Astrocyte (in vitro differentiated cells and primary cell): ENCODE measurements around the gene FAM174C. TPM values are rescaled to one million over a fixed set of nuclear protein-coding genes. Genes with fewer than 3 reads are reported as not detected.

Experiments
- DNase-seq: peaks from one replicate; pipeline ENCODE4 v3.0.0-alpha.2; 2010; ENCODE audit warnings: low read depth
- FAIRE-seq: peaks from 2 replicates; lab custom pipeline; 2011; peaks lifted over from hg19 to GRCh38; lab: Jason Lieb, UNC
- H2AFZ ChIP-seq: 2 replicates; pipeline ENCODE4 v1.6.0; 2012; ENCODE audit warnings: low read depth, low read length, inconsistent platforms
- H3K27ac ChIP-seq: 2 replicates; pipeline ENCODE4 v1.5.1; 2011; ENCODE audit warnings: low read depth, low read length, inconsistent platforms
- H3K27me3 ChIP-seq: 2 replicates; pipeline ENCODE4 v1.6.0; 2011; ENCODE audit warnings: low read length, inconsistent platforms; ENCODE audit not compliant: insufficient read depth
- H3K36me3 ChIP-seq: 2 replicates; pipeline ENCODE4 v1.5.1; 2011; ENCODE audit warnings: low read length, inconsistent platforms; ENCODE audit not compliant: insufficient read depth
- H3K4me1 ChIP-seq: 2 replicates; pipeline ENCODE4 v1.5.1; 2011; ENCODE audit warnings: low read length, inconsistent platforms; ENCODE audit not compliant: insufficient read depth
- H3K4me2 ChIP-seq: 2 replicates; pipeline ENCODE4 v1.6.0; 2012; ENCODE audit warnings: low read length, inconsistent platforms
- H3K4me3 ChIP-seq: 2 replicates; pipeline ENCODE4 v1.5.1; 2011; ENCODE audit warnings: low read depth, mild to moderate bottlenecking, low read length, inconsistent platforms; ENCODE audit not compliant: insufficient read depth
- H3K79me2 ChIP-seq: 2 replicates; pipeline ENCODE4 v1.6.0; 2012; ENCODE audit warnings: mild to moderate bottlenecking, low read length, inconsistent platforms; ENCODE audit not compliant: insufficient read depth
- H3K9ac ChIP-seq: 2 replicates; pipeline ENCODE4 v1.6.0; 2012; ENCODE audit warnings: mild to moderate bottlenecking, low read length, inconsistent platforms
- H3K9me3 ChIP-seq: 2 replicates; pipeline ENCODE4 v1.5.1; 2012; ENCODE audit warnings: low read depth, mild to moderate bottlenecking, low read length, inconsistent platforms; ENCODE audit not compliant: insufficient read depth
- H4K20me1 ChIP-seq: 2 replicates; pipeline ENCODE4 v1.6.0; 2012; ENCODE audit warnings: low read length, inconsistent platforms; ENCODE audit not compliant: insufficient read depth
- H3K27ac Mint-ChIP-seq: one replicate; pipeline ENCODE4 v1.8.0; 2021; ENCODE audit warnings: mild to moderate bottlenecking, mixed read lengths; ENCODE audit not compliant: unreplicated experiment
- H3K27me3 Mint-ChIP-seq: one replicate; pipeline ENCODE4 v1.8.0; 2021; ENCODE audit warnings: low read depth, mixed read lengths; ENCODE audit not compliant: unreplicated experiment
- H3K36me3 Mint-ChIP-seq: one replicate; pipeline ENCODE4 v1.8.0; 2021; ENCODE audit warnings: low read depth, mixed read lengths; ENCODE audit not compliant: unreplicated experiment
- H3K4me1 Mint-ChIP-seq: one replicate; pipeline ENCODE4 v1.8.0; 2021; ENCODE audit warnings: low read depth, mixed read lengths; ENCODE audit not compliant: unreplicated experiment
- H3K4me3 Mint-ChIP-seq: one replicate; pipeline ENCODE4 v1.8.0; 2021; ENCODE audit warnings: mild to moderate bottlenecking, moderate library complexity, mixed read lengths; ENCODE audit not compliant: unreplicated experiment
- H3K9me3 Mint-ChIP-seq: one replicate; pipeline ENCODE4 v1.8.0; 2021; ENCODE audit warnings: mild to moderate bottlenecking, mixed read lengths; ENCODE audit not compliant: unreplicated experiment
- EZH2 ChIP-seq: IDR thresholded peaks from 2 replicates; pipeline ENCODE4 v1.6.1; 2012; ENCODE audit warnings: mild to moderate bottlenecking, low read length, inconsistent platforms; ENCODE audit not compliant: insufficient read depth
- total RNA-seq: library from RNA; stranded (reverse); gene quantifications from 2 replicates; pipeline ENCODE4 v1.2.1, GENCODE V29; 2021
- TF ChIP-seq, protein P1 (sequence below): IDR thresholded peaks from 2 replicates; pipeline ENCODE4 v1.5.1; 2011; ENCODE audit warnings: low read depth, mild to moderate bottlenecking, inconsistent platforms, low read length, moderate library complexity; ENCODE audit not compliant: insufficient read depth

FAM174C gene
- total RNA-seq, 1 donor from 2014 or later: 50.5 TPM

DNA sequence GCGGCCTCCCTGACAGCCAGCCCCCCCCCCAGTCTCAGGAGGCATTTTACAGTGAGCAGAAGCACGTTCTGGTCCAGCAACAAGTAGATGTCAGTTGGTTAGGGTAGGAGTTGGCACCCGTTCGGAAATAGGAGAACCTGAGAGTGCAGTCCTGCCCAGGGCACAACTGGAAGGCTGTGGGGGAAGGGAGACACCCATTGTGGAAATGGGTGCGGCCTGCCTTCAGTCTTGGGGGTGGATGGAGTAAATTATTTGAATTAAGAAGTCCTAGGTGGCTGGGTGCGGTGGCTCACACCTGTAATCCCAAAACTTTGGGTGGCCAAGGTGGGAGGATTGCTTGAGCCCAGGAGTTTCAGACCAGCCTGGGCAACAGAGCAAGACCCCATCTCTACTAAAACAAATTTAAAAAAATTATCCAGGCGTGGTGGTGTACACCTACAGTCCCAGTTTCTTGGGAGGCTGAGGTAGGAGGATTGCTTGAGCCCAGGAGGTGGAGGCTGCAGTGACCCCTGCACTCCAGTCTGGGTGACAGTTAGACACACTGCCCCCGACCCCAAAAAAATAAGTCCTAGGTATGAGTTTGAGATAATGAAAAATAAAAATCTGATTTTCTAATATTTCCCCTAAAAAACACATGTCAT lies 5.0 kb upstream of the FAM174C start:
- DNase-seq: no peak
- Histone ChIP-seq H3K9ac (peak overlapping the region; percentile 90), H3K27me3 (no peaks in the 10 kb centered on the region), H3K27ac (peak overlapping the region; percentile 91), H3K79me2 (peaks cover 54% of the 10 kb centered on the region), H3K4me2 (peak overlapping the region; percentile 97), H3K9me3 (no peaks in the 10 kb centered on the region), H3K36me3 (peaks cover 20% of the 10 kb centered on the region), H2AFZ (no peak overlapping the region), H3K4me1 (peaks cover 77% of the 10 kb centered on the region), H3K4me3 (peak overlapping the region; percentile 73), H4K20me1 (peaks cover 57% of the 10 kb centered on the region)
- TF ChIP-seq, protein P1, sequence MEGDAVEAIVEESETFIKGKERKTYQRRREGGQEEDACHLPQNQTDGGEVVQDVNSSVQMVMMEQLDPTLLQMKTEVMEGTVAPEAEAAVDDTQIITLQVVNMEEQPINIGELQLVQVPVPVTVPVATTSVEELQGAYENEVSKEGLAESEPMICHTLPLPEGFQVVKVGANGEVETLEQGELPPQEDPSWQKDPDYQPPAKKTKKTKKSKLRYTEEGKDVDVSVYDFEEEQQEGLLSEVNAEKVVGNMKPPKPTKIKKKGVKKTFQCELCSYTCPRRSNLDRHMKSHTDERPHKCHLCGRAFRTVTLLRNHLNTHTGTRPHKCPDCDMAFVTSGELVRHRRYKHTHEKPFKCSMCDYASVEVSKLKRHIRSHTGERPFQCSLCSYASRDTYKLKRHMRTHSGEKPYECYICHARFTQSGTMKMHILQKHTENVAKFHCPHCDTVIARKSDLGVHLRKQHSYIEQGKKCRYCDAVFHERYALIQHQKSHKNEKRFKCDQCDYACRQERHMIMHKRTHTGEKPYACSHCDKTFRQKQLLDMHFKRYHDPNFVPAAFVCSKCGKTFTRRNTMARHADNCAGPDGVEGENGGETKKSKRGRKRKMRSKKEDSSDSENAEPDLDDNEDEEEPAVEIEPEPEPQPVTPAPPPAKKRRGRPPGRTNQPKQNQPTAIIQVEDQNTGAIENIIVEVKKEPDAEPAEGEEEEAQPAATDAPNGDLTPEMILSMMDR: no peak
- no peak for TF ChIP-seq EZH2
- H3K27ac Mint-ChIP-seq: peak overlapping the region; percentile 90
- no peak for FAIRE-seq
- H3K27me3 Mint-ChIP-seq: no peaks in the 10 kb centered on the region
- H3K36me3 Mint-ChIP-seq: peaks cover 14% of the 10 kb centered on the region
- H3K4me1 Mint-ChIP-seq: peaks cover 31% of the 10 kb centered on the region
- peak overlapping the region; percentile 91 for H3K4me3 Mint-ChIP-seq
- no peaks in the 10 kb centered on the region for H3K9me3 Mint-ChIP-seq

DNA sequence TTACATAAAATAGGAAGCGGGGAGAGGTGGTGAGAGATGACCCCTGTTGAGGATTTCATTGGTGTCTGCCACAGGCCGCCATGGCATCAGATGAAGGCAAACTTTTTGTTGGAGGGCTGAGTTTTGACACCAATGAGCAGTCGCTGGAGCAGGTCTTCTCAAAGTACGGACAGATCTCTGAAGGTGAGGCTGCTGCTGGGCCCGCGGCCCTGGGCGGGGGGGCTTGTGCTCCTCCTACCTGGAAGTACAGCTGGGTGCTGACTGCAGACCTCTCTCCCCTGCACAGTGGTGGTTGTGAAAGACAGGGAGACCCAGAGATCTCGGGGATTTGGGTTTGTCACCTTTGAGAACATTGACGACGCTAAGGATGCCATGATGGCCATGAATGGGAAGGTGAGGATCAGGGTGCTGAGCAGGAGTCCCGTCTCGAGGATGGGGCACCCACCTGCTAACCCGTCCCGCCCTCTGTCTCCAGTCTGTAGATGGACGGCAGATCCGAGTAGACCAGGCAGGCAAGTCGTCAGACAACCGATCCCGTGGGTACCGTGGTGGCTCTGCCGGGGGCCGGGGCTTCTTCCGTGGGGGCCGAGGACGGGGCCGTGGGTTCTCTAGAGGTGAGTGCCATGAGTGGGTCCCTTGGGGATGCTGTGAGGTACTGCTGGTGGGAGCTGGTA lies 4.3 kb upstream of the FAM174C start:
- Mint-ChIP-seq H3K4me3 (peak overlapping the region; percentile 91), H3K27ac (peak overlapping the region; percentile 90), H3K4me1 (peaks cover 31% of the 10 kb centered on the region), H3K9me3 (no peaks in the 10 kb centered on the region), H3K27me3 (no peaks in the 10 kb centered on the region), H3K36me3 (peaks cover 14% of the 10 kb centered on the region)
- Histone ChIP-seq H3K9me3 (no peaks in the 10 kb centered on the region), H4K20me1 (peaks cover 57% of the 10 kb centered on the region), H3K79me2 (peaks cover 56% of the 10 kb centered on the region), H3K4me2 (peak overlapping the region; percentile 97), H3K36me3 (peaks cover 20% of the 10 kb centered on the region), H2AFZ (no peak overlapping the region), H3K27me3 (no peaks in the 10 kb centered on the region), H3K9ac (peak overlapping the region; percentile 90), H3K4me3 (peak overlapping the region; percentile 73), H3K27ac (peak overlapping the region; percentile 13), H3K4me1 (peaks cover 75% of the 10 kb centered on the region)
- TF ChIP-seq EZH2: no peak
- TF ChIP-seq, protein P1: no peak
- DNase-seq: no peak
- FAIRE-seq: no peak
